NAMALWA (cell line): Measurements from ENCODE around the gene C2orf92.

Experiments used
- DNase-seq: peaks from one replicate; pipeline ENCODE4 v3.0.0-alpha.2; 2015; ENCODE audit warnings: low spot score

Gene C2orf92

GRCh38 chr2:97714084-97714949, 44.8 kb downstream of the C2orf92 start:
- DNase-seq = no peak

- no peak for DNase-seq
Measured at GRCh38 chr2:97714950-97715652, 45.6 kb downstream of the C2orf92 start.

- DNase-seq = no peak
Measured at GRCh38 chr2:97715951-97716694, 46.6 kb downstream of the C2orf92 start.

GRCh38 chr2:97716695-97717612, 47.4 kb downstream of the C2orf92 start:
- DNase-seq = no peak

- DNase-seq = no peak
Measured at GRCh38 chr2:97717613-97717995, 48.1 kb downstream of the C2orf92 start.

GRCh38 chr2:97718051-97718882, 48.8 kb downstream of the C2orf92 start:
- peak; percentile 51 for DNase-seq

GRCh38 chr2:97718942-97719341, 49.4 kb downstream of the C2orf92 start:
- peak; percentile 15 for DNase-seq

- DNase-seq = no peak
Measured at GRCh38 chr2:97719362-97720155, 50.0 kb downstream of the C2orf92 start.

GRCh38 chr2:97720746-97721145, 51.2 kb downstream of the C2orf92 start:
- DNase-seq = no peak

- no peak for DNase-seq
Measured at GRCh38 chr2:97722227-97722626, 52.7 kb downstream of the C2orf92 start.

GRCh38 chr2:97723156-97724072, 53.9 kb downstream of the C2orf92 start:
- no peak for DNase-seq

GRCh38 chr2:97724073-97724410, 54.5 kb downstream of the C2orf92 start:
- DNase-seq = no peak

GRCh38 chr2:97724501-97724900, 55.0 kb downstream of the C2orf92 start:
- no peak for DNase-seq

GRCh38 chr2:97724946-97725688, 55.6 kb downstream of the C2orf92 start:
- no peak for DNase-seq

- no peak for DNase-seq
Measured at GRCh38 chr2:97726261-97727064, 57.0 kb downstream of the C2orf92 start.

GRCh38 chr2:97727296-97727695, 57.8 kb downstream of the C2orf92 start:
- no peak for DNase-seq

GRCh38 chr2:97728091-97728731, 58.7 kb downstream of the C2orf92 start:
- DNase-seq = no peak
